ENCODE results near the gene CRYL1.

CRYL1 gene

GRCh38 chr13:20356444-20356843 lies 169.2 kb downstream of the CRYL1 start:
- CTCF ChIA-PET: no interaction called here
- TF ChIP-seq REPIN1 (tag by site-specific recombination; IDR thresholded peaks at IDR 0.05; ENCODE audit: low read depth) (no peak), GLIS1 (tag by site-specific recombination; IDR thresholded peaks at IDR 0.05) (no peak), ZNF132 (tag by site-specific recombination; IDR thresholded peaks at IDR 0.05; ENCODE audit: borderline replicate concordance) (no peak), ZNF404 (tag by site-specific recombination; IDR thresholded peaks at IDR 0.05) (no peak)

GRCh38 chr13:20354722-20355121 lies 170.9 kb downstream of the CRYL1 start:
- CTCF ChIA-PET: no interaction called here
- H3K4me3 ChIP-seq (ENCODE audit: low read depth, low read length): no peak overlapping the region
- H3K4me1 ChIP-seq (ENCODE audit: control insufficient read depth, insufficient read depth, low read length): no peaks in the 10 kb centered on the region
- no peaks in the 10 kb centered on the region for H3K9me3 ChIP-seq (ENCODE audit: control insufficient read depth, insufficient read depth, low read depth, low read length)
- POLR2A ChIA-PET: no interaction called here
- H3K27ac ChIP-seq (ENCODE audit: extremely low read depth, low read depth, low read length): no peak overlapping the region
- no peaks in the 10 kb centered on the region for H3K36me3 ChIP-seq (ENCODE audit: control insufficient read depth in 2 of 2, insufficient read depth in 1 of 2, low read length in 2 of 2)
- TF ChIP-seq ZNF621 (tag by site-specific recombination; IDR thresholded peaks at IDR 0.05) (no peak), ZNF391 (tag by site-specific recombination; IDR thresholded peaks at IDR 0.05; ENCODE audit: borderline replicate concordance, low read depth) (no peak), ZBTB49 (tag by site-specific recombination; IDR thresholded peaks at IDR 0.05; ENCODE audit: low read depth) (no peak), ZNF658 (tag by site-specific recombination; IDR thresholded peaks at IDR 0.05) (no peak), ZNF704 (tag by site-specific recombination; IDR thresholded peaks at IDR 0.05) (no peak), ZNF114 (tag by site-specific recombination; IDR thresholded peaks at IDR 0.05) (no peak)

More at GRCh38 chr13:20356444-20356843, 169.2 kb downstream of the CRYL1 start:
- Histone ChIP-seq H3K27ac (ENCODE audit: extremely low read depth, low read depth, low read length) (no peak overlapping the region), H3K4me3 (ENCODE audit: low read depth, low read length) (no peak overlapping the region), H3K36me3 (ENCODE audit: control insufficient read depth in 2 of 2, insufficient read depth in 1 of 2, low read length in 2 of 2) (no peaks in the 10 kb centered on the region), H3K9me3 (ENCODE audit: control insufficient read depth, insufficient read depth, low read depth, low read length) (no peaks in the 10 kb centered on the region), H3K4me1 (ENCODE audit: control insufficient read depth, insufficient read depth, low read length) (no peaks in the 10 kb centered on the region)
- POLR2A ChIA-PET: no interaction called here

GRCh38 chr13:20353973-20354372 lies 171.7 kb downstream of the CRYL1 start:
- POLR2A ChIA-PET: no interaction called here
- Histone ChIP-seq H3K27ac (ENCODE audit: extremely low read depth, low read depth, low read length) (no peak overlapping the region), H3K36me3 (ENCODE audit: control insufficient read depth in 2 of 2, insufficient read depth in 1 of 2, low read length in 2 of 2) (no peaks in the 10 kb centered on the region), H3K4me3 (ENCODE audit: low read depth, low read length) (no peak overlapping the region), H3K9me3 (ENCODE audit: control insufficient read depth, insufficient read depth, low read depth, low read length) (no peaks in the 10 kb centered on the region), H3K4me1 (ENCODE audit: control insufficient read depth, insufficient read depth, low read length) (no peaks in the 10 kb centered on the region)
- TF ChIP-seq ZFHX2 (tag by site-specific recombination; conservative IDR thresholded peaks at IDR 0.05) (no peak), ZXDB (tag by site-specific recombination; IDR thresholded peaks at IDR 0.05) (no peak), ZNF544 (tag by site-specific recombination; IDR thresholded peaks at IDR 0.05) (no peak), ZNF48 (tag by site-specific recombination; IDR thresholded peaks at IDR 0.05) (no peak), ZNF571 (tag by site-specific recombination; IDR thresholded peaks at IDR 0.05) (no peak), ZNF645 (tag by site-specific recombination; IDR thresholded peaks at IDR 0.05) (no peak), ZNF701 (tag by site-specific recombination; IDR thresholded peaks at IDR 0.05) (no peak), ZNF274 (IDR thresholded peaks at IDR 0.05; ENCODE audit: low read length) (no peak), ZNF274 (tag by site-specific recombination; IDR thresholded peaks at IDR 0.05; ENCODE audit: borderline replicate concordance) (no peak), ZNF585B (tag by site-specific recombination; IDR thresholded peaks at IDR 0.05) (no peak), ZNF449 (tag by site-specific recombination; IDR thresholded peaks at IDR 0.05) (no peak), BCL11B (tag by site-specific recombination; IDR thresholded peaks at IDR 0.05; ENCODE audit: low read depth) (no peak), ZNF596 (tag by site-specific recombination; IDR thresholded peaks at IDR 0.05) (no peak), PRDM4 (tag by site-specific recombination; IDR thresholded peaks at IDR 0.05) (no peak), ZFP69B (tag by site-specific recombination; IDR thresholded peaks at IDR 0.05) (no peak)
- CTCF ChIA-PET: no interaction called here
